ENCODE results near the gene OLFM3. TPM values are rescaled to one million over a fixed set of nuclear protein-coding genes. Genes with fewer than 3 reads are reported as not detected.
A peak's percentile ranks its signal among the peaks of the same experiment; 100 is the strongest.

Gene OLFM3
- total RNA-seq, 1 donor from 2014 or later: 7.5 TPM

DNA sequence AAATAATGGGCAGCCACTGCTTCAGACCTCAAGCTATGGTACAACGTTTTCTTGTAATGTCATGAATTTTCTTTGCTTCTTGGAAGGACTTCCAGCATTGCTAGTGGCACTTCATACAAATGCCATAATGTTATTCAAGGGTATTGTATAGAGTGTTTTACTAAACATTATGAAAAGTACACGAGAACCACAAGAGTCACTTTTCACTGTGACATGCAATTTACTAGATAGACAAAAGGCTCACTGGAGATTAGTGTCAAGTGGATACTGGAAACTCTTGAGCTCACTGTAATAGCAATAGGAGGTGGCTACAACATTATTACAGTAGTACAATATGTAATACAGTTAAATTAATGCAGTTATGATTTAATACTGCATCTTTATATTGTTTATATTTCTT, 5.3 kb upstream of the OLFM3 start:
- DNase-seq (ENCODE audit: low spot score in 2 of 2, unreplicated experiment in 2 of 2): no peak
- H3K4me1 Mint-ChIP-seq: peaks cover under 1% of the 10 kb centered on the region
- peaks cover 3% of the 10 kb centered on the region for H3K9me3 Mint-ChIP-seq
- no peaks in the 10 kb centered on the region for H3K36me3 Mint-ChIP-seq
- peaks cover 47% of the 10 kb centered on the region for H3K27me3 Mint-ChIP-seq (ENCODE audit: low read depth)
- no peak overlapping the region for H3K27ac Mint-ChIP-seq
- no peak for TF ChIP-seq CTCF (IDR thresholded peaks at IDR 0.05; ENCODE audit: unreplicated experiment)
- H3K4me3 Mint-ChIP-seq: no peak overlapping the region

DNA sequence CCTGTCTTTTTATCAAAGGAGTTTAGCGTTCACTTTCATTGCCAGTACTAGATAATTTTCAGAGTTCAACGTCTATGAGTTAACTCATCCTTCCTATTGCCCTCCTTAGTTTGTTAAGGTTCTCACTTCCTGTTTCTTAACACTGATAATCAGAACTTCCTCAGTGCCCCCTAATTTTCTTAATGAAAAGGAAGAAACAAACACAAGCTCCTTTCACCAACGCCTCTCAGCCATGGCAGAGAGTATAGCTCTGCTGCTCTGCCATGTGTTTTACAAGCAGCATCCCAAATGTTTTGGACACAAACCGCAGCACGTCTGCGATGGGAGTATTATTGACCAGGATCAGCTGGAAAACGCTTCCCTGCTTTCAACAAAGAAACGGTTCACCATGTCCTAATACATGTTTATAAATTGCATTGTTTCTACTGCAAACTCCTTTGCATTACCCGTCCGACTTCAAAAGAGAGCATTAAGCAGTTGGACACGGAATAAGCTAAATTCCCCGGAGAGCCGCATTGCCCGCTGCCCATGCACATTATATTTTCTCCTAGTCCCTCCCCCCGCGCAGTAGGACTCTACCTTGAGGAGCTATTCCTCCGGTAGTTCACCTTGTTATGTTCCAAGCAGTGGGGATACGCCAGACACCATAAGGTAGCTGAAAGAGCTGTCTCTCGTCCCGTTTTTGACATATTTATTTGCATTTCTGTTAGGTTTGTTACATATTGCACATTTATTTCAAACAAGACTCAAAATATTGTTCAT, 561 bp downstream of the OLFM3 start:
- Mint-ChIP-seq H3K9me3 (no peaks in the 10 kb centered on the region), H3K27ac (no peak overlapping the region), H3K27me3 (ENCODE audit: low read depth) (peaks cover 56% of the 10 kb centered on the region), H3K36me3 (no peaks in the 10 kb centered on the region), H3K4me1 (peaks cover 26% of the 10 kb centered on the region), H3K4me3 (peak overlapping the region; percentile 78)
- DNase-seq (ENCODE audit: low spot score in 2 of 2, unreplicated experiment in 2 of 2): no peak
- TF ChIP-seq CTCF (IDR thresholded peaks at IDR 0.05; ENCODE audit: unreplicated experiment): no peak

GRCh38 chr1:101993710-101994109, 3.0 kb downstream of the OLFM3 start:
- H3K4me1 Mint-ChIP-seq: peaks cover 26% of the 10 kb centered on the region
- DNase-seq (ENCODE audit: low spot score in 2 of 2, unreplicated experiment in 2 of 2): no peak
- H3K9me3 Mint-ChIP-seq: no peaks in the 10 kb centered on the region
- H3K27ac Mint-ChIP-seq: no peak overlapping the region
- H3K27me3 Mint-ChIP-seq (ENCODE audit: low read depth): peaks cover 39% of the 10 kb centered on the region
- no peak for TF ChIP-seq CTCF (IDR thresholded peaks at IDR 0.05; ENCODE audit: unreplicated experiment)
- H3K4me3 Mint-ChIP-seq: no peak overlapping the region
- no peaks in the 10 kb centered on the region for H3K36me3 Mint-ChIP-seq

DNA sequence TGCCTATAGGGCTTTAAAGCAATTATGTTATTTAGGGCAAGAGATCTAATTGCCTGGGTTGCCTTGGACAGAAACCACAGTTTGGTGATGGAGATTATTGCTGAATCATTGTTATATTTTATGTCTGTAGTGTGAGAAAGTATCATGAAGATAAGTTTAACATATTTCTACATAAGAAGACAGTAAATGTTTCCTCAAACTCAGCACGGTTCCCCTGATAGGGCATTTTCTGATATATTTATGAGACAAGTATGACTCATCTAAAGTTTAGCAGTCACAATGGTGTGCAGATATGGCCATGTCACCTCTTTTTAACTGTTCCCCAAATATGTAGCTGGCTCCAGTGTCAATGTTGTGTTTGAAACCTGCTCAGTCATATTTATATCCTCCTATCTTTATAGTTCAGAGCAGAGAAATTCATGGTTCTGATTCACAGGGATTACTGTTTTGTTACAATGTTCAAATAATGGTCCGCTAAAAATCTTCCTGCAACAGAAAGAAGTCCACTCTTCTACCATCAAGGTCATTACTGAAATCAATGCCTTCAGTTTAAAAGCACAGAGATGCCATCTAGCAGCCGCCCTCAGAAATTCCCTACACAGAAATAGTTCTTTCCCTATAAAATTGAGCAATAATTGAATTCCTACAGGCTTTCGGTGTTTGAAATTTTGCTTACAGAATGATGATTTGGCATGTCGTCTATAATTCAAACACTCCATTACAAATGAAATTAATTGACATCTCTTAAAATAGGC, 3.7 kb downstream of the OLFM3 start:
- H3K27ac Mint-ChIP-seq: no peak overlapping the region
- no peak overlapping the region for H3K4me3 Mint-ChIP-seq
- TF ChIP-seq CTCF (IDR thresholded peaks at IDR 0.05; ENCODE audit: unreplicated experiment): no peak
- H3K4me1 Mint-ChIP-seq: peaks cover 26% of the 10 kb centered on the region
- no peak for DNase-seq (ENCODE audit: low spot score in 2 of 2, unreplicated experiment in 2 of 2)
- H3K27me3 Mint-ChIP-seq (ENCODE audit: low read depth): peaks cover 40% of the 10 kb centered on the region
- H3K36me3 Mint-ChIP-seq: no peaks in the 10 kb centered on the region
- H3K9me3 Mint-ChIP-seq: no peaks in the 10 kb centered on the region

DNA sequence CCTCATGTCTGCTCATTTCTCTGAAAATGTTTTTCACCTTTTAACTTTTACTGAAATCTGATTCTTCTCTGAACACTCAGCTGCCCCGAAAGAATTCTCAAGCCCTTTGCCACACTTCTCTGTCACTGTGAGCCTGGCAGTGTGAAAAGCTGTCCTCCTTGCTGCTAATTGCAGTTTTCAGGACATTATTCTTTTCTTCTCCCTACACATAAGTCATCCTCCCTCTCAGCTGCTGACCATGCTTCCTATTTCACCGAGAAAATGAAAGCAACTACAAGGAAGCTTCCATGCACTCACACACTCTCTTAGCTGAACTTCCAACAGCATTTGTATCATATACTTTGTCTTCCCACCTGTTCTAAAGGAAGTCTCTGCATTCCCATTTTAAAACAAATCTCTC, 15.8 kb downstream of the OLFM3 start:
- no peaks in the 10 kb centered on the region for H3K36me3 Mint-ChIP-seq
- no peaks in the 10 kb centered on the region for H3K9me3 Mint-ChIP-seq
- H3K4me3 Mint-ChIP-seq: peak overlapping the region; percentile 0
- peaks cover 9% of the 10 kb centered on the region for H3K4me1 Mint-ChIP-seq
- peak overlapping the region; percentile 18 for H3K27ac Mint-ChIP-seq
- no peaks in the 10 kb centered on the region for H3K27me3 Mint-ChIP-seq (ENCODE audit: low read depth)
- DNase-seq (ENCODE audit: low spot score in 2 of 2, unreplicated experiment in 2 of 2): no peak
- no peak for TF ChIP-seq CTCF (IDR thresholded peaks at IDR 0.05; ENCODE audit: unreplicated experiment)

All from mesothelial cell of epicardium (in vitro differentiated cells).